HepG2 (cell line): ENCODE data around the gene CLEC3B. TPM values are rescaled to one million over a fixed set of nuclear protein-coding genes. Genes with fewer than 3 reads are reported as not detected.

Experiments used
- ATAC-seq: fragments of 200-7000 bp; cut with Tn5 transposase; 3 replicates; pipeline ENCODE4 v1.9.1; 2020; ENCODE audit warnings: mild to moderate bottlenecking, moderate library complexity
- BruUV-seq: library from RNA; stranded (reverse); fragments of 400-500 nt; replicated peaks from 2 replicates; lab custom pipeline; 2021; lab: Mats Ljungman, UMichigan
- CTCF ChIA-PET: fragments of 300-600 bp; formaldehyde crosslinking; extraction: SDS; loops from one replicate; lab custom pipeline; 2021; ENCODE audit warnings: low total read pairs, inconsistent platforms, low intra/inter-chr PET ratio; lab: Yijun Ruan, JAX
- POLR2A ChIA-PET: fragments of 350-600 bp; sonication (Branson Sonifier 250); formaldehyde crosslinking; loops from one replicate; lab custom pipeline; 2020; ENCODE audit warnings: antibody characterized with exemption, inconsistent platforms; lab: Yijun Ruan, JAX
- DNase-seq: peaks from one replicate; pipeline ENCODE4 v3.0.0-alpha.2; 2015; ENCODE audit warnings: low spot score
- FAIRE-seq: peaks from 3 replicates; lab custom pipeline; 2011; peaks lifted over from hg19 to GRCh38; lab: Jason Lieb, UNC
- H2AFZ ChIP-seq: one replicate; pipeline ENCODE4 v1.6.1; 2011; ENCODE audit warnings: low read length, inconsistent platforms
- H3K27ac ChIP-seq: fragments of 300-600 bp; 3 replicates; pipeline ENCODE4 v1.8.0; 2011; ENCODE audit warnings: mixed run types, mild to moderate bottlenecking, mixed read lengths, low read length, inconsistent platforms; ENCODE audit not compliant: insufficient read depth; ENCODE audit errors: extremely low read length
- H3K27me3 ChIP-seq, 2 experiments: fragments of 200-600 bp in 1 of 2; 2 replicates in 1 of 2; 3 replicates in 1 of 2; pipeline versions ENCODE4 v1.6.0 to v1.8.0; 2011; ENCODE audit warnings: low read length in 2 of 2, mild to moderate bottlenecking in 2 of 2, moderate library complexity in 2 of 2, inconsistent platforms in 1 of 2; ENCODE audit not compliant: insufficient read depth in 2 of 2, control insufficient read depth in 1 of 2
- H3K36me3 ChIP-seq, 2 experiments: fragments of 200-600 bp in 1 of 2; replicated peaks in 1 of 2; 2 replicates in 1 of 2; 3 replicates in 1 of 2; pipeline versions ENCODE4 v1.5.1 to v1.8.0; 2011; ENCODE audit warnings: low read length in 2 of 2, inconsistent platforms in 1 of 2; ENCODE audit not compliant: insufficient read depth in 2 of 2, control insufficient read depth in 1 of 2
- H3K4me1 ChIP-seq: 2 replicates; pipeline ENCODE4 v1.5.1; 2012; ENCODE audit warnings: low read length, inconsistent platforms; ENCODE audit not compliant: insufficient read depth
- H3K4me2 ChIP-seq: 2 replicates; pipeline ENCODE4 v1.6.0; 2011; ENCODE audit warnings: low read depth, low read length, inconsistent platforms
- H3K4me3 ChIP-seq, 3 experiments: fragments of 200-600 bp in 1 of 3; sonication (generic), shearing (Covaris generic) in 1 of 3; replicated peaks in 1 of 3; 2 replicates each; pipeline ENCODE4 v1.5.1; 2011 to 2016; ENCODE audit warnings: low read length in 3 of 3, inconsistent platforms in 2 of 3, low read depth in 2 of 3, mild to moderate bottlenecking in 2 of 3, control low read depth in 1 of 3, mixed read lengths in 1 of 3; ENCODE audit not compliant: insufficient read depth in 1 of 3
- H3K79me2 ChIP-seq: one replicate; pipeline ENCODE4 v1.6.1; 2011; ENCODE audit warnings: low read length, inconsistent platforms; ENCODE audit not compliant: insufficient read depth
- H3K9ac ChIP-seq: 2 replicates; pipeline ENCODE4 v1.6.0; 2011; ENCODE audit warnings: mild to moderate bottlenecking, low read depth, low read length, inconsistent platforms; ENCODE audit not compliant: insufficient read depth
- H3K9me3 ChIP-seq: 2 replicates; pipeline ENCODE4 v1.5.1; 2012; ENCODE audit warnings: mild to moderate bottlenecking, low read length
- H4K20me1 ChIP-seq: 2 replicates; pipeline ENCODE4 v1.6.0; 2011; ENCODE audit warnings: inconsistent platforms, mild to moderate bottlenecking, low read length, moderate library complexity; ENCODE audit not compliant: insufficient read depth
- CBX5 ChIP-seq: sonication (generic); formaldehyde crosslinking; IDR thresholded peaks from 2 replicates; pipeline ENCODE4 v1.4.0; 2020; ENCODE audit warnings: missing genetic modification reagents, borderline replicate concordance
- CREB1 ChIP-seq, 2 experiments: fragments of 450-650 bp in 1 of 2; IDR thresholded peaks; 2 replicates each; pipeline ENCODE4 v1.6.1; 2016 to 2017; ENCODE audit warnings: control low read depth in 1 of 2, mild to moderate bottlenecking in 1 of 2, missing compliant biosample characterization in 1 of 2, missing genetic modification characterization in 1 of 2
- HNF4A ChIP-seq: sonication (generic); formaldehyde crosslinking; IDR thresholded peaks from 2 replicates; pipeline ENCODE4 v1.4.0; 2020; ENCODE audit warnings: missing genetic modification reagents
- KAT2B ChIP-seq: fragments of 150-350 bp; IDR thresholded peaks from 2 replicates; pipeline ENCODE4 v1.6.1; 2014; ENCODE audit warnings: low read depth, low read length, borderline replicate concordance
- STAT5B ChIP-seq: sonication (generic); formaldehyde crosslinking; IDR thresholded peaks from 2 replicates; pipeline ENCODE4 v1.4.0; 2020; ENCODE audit warnings: missing genetic modification reagents
- ZNF609 ChIP-seq: sonication (generic); formaldehyde crosslinking; IDR thresholded peaks from 2 replicates; pipeline ENCODE4 v1.4.0; 2020; ENCODE audit warnings: mild to moderate bottlenecking, missing genetic modification reagents, borderline replicate concordance
- WGBS: methylation state at CpG from one replicate; pipeline ENCODE4 v1.1.6; 2017; ENCODE audit warnings: low lambda C conversion rate; 5-methylcytosine and 5-hydroxymethylcytosine counted together
- in situ Hi-C: cut with HindIII; loops from 2 replicates; pipeline ENCODE4 v1.10.0; 2017; ENCODE audit warnings: low pct_unique_long_range_greater_than_20kb; ENCODE audit not compliant: extremely low pct_ligation_motif_present
- intact Hi-C: fragments of 100-400 bp; cut with micrococcal nuclease; formaldehyde crosslinking; loops from one replicate; pipeline ENCODE4 v1.10.0; 2022; ENCODE audit not compliant: unreplicated experiment
- polyA plus RNA-seq, 8 experiments: library from polyadenylated mRNA; depleted of rRNA in 3 of 8; stranded (reverse) in 7 of 8; unstranded in 1 of 8; fragments of >200 nt; fragmentation: Illumina TruSeq in 4 of 8; extraction: Trizol in 4 of 8; gene quantifications; 2 replicates each; pipeline versions ENCODE4 v1.2.1 to v1.2.3, GENCODE V29; 2011 to 2016; ENCODE audit warnings: low read depth in 4 of 8, missing spikeins in 1 of 8, mixed read lengths in 1 of 8; ENCODE audit not compliant: insufficient read depth in 1 of 8
- total RNA-seq, 5 experiments: library from RNA; depleted of rRNA; stranded (reverse); fragments of >200 nt; fragmentation: Illumina TruSeq; extraction: Trizol; gene quantifications; 2 replicates each; pipeline ENCODE4 v1.2.3, GENCODE V29; 2016; ENCODE audit warnings: low read depth in 1 of 5

Gene CLEC3B
- total and polyA plus RNA-seq, 2 of the 13 experiments (the other 11 are each of a cell fraction or from before 2014, with no cell fraction given): 0.07 TPM; not detected in 1

GRCh38 chr3:45056608-45057301, 30.7 kb downstream of the CLEC3B start (continued):
- TF ChIP-seq ZNF609 (CRISPR knock-in tag): no peak
- no peak for TF ChIP-seq CBX5 (CRISPR knock-in tag)
- TF ChIP-seq KAT2B: no peak
- TF ChIP-seq HNF4A: no peak

GRCh38 chr3:45057557-45057956, 31.5 kb downstream of the CLEC3B start:
- ChIA-PET POLR2A (no interaction called here), CTCF (no interaction called here)
- Histone ChIP-seq H3K4me3 (no peak overlapping the region), H4K20me1 (no peaks in the 10 kb centered on the region), H3K27ac (no peak overlapping the region), H3K79me2 (no peaks in the 10 kb centered on the region), H3K9ac (no peak overlapping the region), H3K27me3 (peaks cover 0 to 1% of the 10 kb centered on the region in 2 experiments; a peak in 2 of 5 replicates), H2AFZ (no peak overlapping the region), H3K9me3 (no peaks in the 10 kb centered on the region), H3K4me1 (peaks cover 9% of the 10 kb centered on the region; the same call in 1 of the 2 replicates), H3K4me2 (no peak overlapping the region), H3K36me3 (no peaks in the 10 kb centered on the region)
- BruUV-seq: no TSS peak
- 21% methylated on average over 3 of the region's 3 CpGs for WGBS
- no peak for ATAC-seq
- no peak for FAIRE-seq
- peak; percentile 41; the same call in 1 of the 2 replicates for TF ChIP-seq CREB1 (IDR thresholded peaks at IDR 0.05)
- TF ChIP-seq CREB1 (CRISPR knock-in tag; IDR thresholded peaks at IDR 0.05): no peak
- TF ChIP-seq STAT5B (CRISPR knock-in tag): no peak
- no peak for DNase-seq
- intact Hi-C loops: no loop called here
- in situ Hi-C loops: no loop called here
